ENCODE results near the gene CNBD2.

DNA sequence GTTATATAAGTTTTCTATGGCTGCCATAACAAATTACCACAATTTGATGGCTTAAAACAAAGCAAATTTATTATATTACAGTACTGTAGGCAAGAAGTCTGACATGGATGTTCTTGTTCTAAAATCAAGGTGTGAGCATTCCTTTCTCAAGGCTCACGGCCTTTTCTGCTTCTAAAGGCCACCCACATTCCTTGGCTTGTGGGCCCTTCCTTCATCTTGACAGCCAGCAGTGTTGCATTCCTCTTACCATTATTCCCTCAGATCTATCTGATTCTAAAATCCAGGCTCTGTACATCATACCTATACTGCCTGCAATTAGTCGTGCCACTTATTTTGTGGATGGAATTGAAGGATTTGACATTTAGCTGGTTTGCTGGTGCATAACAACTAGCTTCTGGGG lies 3.6 kb downstream of the CNBD2 start:
- TF ChIP-seq EZH2 (IDR thresholded peaks at IDR 0.05; ENCODE audit: low read length): no peak
- TF ChIP-seq, protein P1, sequence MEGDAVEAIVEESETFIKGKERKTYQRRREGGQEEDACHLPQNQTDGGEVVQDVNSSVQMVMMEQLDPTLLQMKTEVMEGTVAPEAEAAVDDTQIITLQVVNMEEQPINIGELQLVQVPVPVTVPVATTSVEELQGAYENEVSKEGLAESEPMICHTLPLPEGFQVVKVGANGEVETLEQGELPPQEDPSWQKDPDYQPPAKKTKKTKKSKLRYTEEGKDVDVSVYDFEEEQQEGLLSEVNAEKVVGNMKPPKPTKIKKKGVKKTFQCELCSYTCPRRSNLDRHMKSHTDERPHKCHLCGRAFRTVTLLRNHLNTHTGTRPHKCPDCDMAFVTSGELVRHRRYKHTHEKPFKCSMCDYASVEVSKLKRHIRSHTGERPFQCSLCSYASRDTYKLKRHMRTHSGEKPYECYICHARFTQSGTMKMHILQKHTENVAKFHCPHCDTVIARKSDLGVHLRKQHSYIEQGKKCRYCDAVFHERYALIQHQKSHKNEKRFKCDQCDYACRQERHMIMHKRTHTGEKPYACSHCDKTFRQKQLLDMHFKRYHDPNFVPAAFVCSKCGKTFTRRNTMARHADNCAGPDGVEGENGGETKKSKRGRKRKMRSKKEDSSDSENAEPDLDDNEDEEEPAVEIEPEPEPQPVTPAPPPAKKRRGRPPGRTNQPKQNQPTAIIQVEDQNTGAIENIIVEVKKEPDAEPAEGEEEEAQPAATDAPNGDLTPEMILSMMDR (optimal IDR thresholded peaks at IDR 0.05 in 1 of 3, IDR thresholded peaks at IDR 0.05 in 1 of 3, conservative IDR thresholded peaks at IDR 0.05 in 1 of 3; ENCODE audit: extremely low read depth in 1 of 3, insufficient read depth in 2 of 3, low read length in 3 of 3): no peak

Measured in keratinocyte (primary cell).